CD4-positive, alpha-beta T cell treated with Interleukin-2 at 100 ng/mL for 4 hours (primary cell): ENCODE measurements around the gene ARF3.

ENCODE experiments used
- DNase-seq: peaks from one replicate; pipeline ENCODE4 v3.0.0-alpha.2; 2020; ENCODE audit warnings: low spot score

ARF3 gene

GRCh38 chr12:48981757-48982157, 24.5 kb upstream of the ARF3 start:
- no peak for DNase-seq

DNA sequence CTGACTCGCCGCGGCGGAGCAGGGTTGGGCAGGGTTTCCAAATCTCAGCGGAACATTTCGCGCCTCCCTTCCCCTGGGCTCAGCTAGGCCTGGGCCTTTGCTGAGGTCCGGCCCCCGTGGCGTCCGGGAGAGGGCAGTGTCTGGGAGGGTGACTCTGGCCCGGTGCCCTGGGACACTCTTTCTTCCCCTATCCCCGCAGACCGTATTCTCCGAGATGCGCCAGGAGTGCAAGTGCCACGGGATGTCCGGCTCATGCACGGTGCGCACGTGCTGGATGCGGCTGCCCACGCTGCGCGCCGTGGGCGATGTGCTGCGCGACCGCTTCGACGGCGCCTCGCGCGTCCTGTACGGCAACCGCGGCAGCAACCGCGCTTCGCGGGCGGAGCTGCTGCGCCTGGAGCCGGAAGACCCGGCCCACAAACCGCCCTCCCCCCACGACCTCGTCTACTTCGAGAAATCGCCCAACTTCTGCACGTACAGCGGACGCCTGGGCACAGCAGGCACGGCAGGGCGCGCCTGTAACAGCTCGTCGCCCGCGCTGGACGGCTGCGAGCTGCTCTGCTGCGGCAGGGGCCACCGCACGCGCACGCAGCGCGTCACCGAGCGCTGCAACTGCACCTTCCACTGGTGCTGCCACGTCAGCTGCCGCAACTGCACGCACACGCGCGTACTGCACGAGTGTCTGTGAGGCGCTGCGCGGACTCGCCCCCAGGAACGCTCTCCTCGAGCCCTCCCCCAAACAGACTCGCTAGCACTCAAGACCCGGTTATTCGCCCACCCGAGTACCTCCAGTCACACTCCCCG, 23.9 kb upstream of the ARF3 start:
- peak; percentile 46 for DNase-seq

DNA sequence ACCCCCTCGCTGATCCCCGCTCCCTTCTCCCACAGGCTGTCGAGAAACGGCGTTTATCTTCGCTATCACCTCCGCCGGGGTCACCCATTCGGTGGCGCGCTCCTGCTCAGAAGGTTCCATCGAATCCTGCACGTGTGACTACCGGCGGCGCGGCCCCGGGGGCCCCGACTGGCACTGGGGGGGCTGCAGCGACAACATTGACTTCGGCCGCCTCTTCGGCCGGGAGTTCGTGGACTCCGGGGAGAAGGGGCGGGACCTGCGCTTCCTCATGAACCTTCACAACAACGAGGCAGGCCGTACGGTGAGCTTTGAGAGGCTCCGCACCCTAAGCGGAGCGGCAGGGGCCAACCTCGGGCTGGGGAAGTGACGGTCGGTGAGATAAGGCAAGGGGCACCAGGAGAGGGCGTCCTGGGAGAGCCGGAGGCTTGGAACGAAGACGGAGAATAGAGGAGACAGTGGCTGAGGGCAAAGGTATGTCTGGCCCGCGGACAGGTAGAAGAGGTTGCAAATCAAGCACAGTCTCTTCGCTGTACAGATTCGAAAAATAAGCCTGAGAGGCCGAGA, 23.2 kb upstream of the ARF3 start:
- no peak for DNase-seq

- no peak for DNase-seq
Observed at GRCh38 chr12:48979602-48980388, 22.5 kb upstream of the ARF3 start.

DNA sequence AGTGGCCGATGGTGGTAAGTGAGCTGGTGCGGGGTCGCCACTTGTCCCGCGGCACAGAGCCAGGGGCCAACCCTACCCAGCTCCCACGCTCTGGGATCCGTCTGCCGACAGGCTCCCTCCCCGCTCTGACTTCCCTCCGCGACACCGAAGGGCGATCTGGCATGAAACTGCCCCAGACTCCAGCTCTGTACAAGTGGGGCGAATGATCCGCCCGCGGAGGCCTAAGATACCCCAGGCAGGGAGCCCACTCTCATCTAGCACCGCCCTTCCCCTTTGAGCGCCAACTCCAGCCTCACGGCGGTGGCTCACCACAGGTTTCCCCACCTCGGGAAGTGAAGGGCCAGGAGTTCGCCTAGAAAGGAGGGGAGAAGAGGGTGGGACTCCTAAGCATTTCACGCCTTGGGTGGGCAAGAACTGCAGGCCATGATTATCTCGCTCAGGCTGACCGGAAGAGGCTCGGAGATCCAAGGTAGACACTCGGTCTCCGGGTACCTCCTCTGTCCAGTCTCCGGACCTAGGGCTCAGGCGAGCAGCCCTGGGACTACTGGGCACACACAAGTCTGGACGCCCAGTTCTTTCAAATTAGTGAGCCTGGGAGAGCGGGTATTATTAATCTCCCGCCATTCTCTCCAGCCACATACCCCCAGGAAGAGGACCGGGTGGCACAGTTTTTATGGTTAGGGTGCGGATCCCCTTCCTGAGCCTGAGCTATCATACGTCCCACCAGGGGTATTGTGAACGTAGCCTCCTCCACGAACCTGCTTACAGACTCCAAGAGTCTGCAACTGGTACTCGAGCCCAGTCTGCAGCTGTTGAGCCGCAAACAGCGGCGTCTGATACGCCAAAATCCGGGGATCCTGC, 21.7 kb upstream of the ARF3 start:
- no peak for DNase-seq

- no peak for DNase-seq
Observed at GRCh38 chr12:48978291-48978740, 21.0 kb upstream of the ARF3 start, which contains the start of gene WNT1. Gene WNT1, plus strand, starts transcription at chr12:48978322. Its CDS starts 329 bp downstream, at chr12:48978651.

GRCh38 chr12:48977290-48978281, 20.3 kb upstream of the ARF3 start:
- DNase-seq, result peak; percentile 81

DNA sequence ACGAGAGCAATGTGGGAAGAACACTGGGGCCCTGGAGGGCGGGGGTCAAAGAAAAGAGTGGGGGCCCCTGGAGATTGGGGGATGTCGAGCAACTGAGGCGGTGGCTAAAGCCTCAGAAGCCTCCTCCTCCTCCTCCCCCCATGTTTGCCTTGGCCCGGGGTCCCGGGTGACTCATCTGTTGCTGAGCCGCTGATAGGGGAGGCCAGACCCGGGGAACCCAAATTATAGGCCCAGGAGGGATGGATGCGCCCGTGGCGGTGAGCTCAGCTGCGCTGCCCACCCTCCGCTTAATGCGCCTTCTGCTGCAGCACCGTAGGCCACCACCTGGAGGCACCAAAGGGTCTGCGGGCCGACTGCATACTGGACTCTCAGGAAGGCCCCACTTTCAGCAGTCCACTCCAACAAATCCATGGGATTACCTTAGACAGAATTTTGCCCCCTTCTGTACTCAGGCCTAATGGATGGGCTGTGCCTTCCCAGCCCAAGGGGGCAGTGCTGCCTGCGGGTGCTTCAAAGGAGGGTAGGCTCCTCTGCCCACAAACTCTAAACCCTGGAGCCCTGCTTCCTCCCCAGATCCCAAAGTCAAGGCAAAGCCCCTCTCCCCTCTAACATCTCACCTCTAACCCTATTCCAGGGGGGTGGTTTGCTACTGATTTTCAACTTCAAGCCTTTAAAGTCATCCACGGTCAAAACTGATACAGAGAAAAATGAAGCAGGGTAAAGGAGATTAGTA, 16.8 kb upstream of the ARF3 start:
- DNase-seq, result no peak

- DNase-seq, result no peak
Observed at GRCh38 chr12:48973531-48973930, 16.2 kb upstream of the ARF3 start.

DNA sequence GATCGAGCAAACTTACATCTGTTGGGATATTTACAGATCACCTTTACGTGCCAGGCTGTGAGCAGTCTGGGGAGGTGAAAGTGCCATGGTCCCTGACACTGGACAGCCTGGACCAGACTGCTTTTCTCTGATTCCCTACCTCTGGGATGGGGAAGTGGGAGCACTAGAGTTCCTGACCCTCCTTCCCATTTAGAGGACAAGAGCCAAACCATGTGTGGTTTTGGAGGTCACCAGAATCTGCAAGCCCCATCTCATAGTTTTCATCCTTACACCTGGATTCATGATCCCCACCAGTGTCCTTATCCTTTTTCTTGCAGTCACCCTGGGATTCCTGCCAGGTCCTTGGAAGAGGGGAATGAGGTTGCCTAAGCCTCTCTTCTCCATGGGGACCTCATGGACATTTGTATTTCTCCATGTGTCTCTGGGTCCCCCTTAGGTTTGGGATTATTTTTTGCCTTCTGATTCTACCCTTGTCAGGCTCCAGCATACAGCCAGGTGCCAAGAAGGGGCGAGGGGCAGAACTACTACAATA, 15.7 kb upstream of the ARF3 start:
- no peak for DNase-seq

GRCh38 chr12:48972213-48972951, 15.1 kb upstream of the ARF3 start:
- DNase-seq, result peak; percentile 15

- no peak for DNase-seq
Observed at GRCh38 chr12:48970702-48971334, 13.5 kb upstream of the ARF3 start.

- DNase-seq, result peak; percentile 24
Observed at GRCh38 chr12:48969833-48970701, 12.8 kb upstream of the ARF3 start.

- DNase-seq, result no peak
Observed at GRCh38 chr12:48969160-48969771, 12.0 kb upstream of the ARF3 start.

GRCh38 chr12:48968467-48968866, 11.2 kb upstream of the ARF3 start:
- no peak for DNase-seq

DNA sequence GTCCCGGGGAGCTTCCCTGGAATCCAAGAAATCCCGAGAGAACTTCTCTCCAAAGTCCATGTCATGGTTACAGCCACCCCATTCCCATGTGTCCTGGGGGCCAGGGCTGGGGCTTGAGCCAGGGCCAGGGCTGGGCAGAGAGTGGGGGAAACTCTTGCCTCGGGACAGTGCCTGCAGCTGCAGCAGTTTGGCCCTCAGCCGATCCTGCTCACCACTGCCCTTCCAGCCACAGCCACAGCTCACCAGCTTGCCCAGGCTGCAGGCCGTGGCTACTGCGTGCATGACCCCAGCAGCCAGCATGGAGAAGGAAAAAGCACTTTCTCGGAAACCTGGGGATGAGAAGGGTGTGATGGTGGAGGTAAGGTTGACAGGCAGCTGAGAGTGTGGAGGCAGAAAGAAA, 10.7 kb upstream of the ARF3 start:
- no peak for DNase-seq
